Activated T-cell treated with anti-CD3 and anti-CD28 coated beads, Interleukin-2, amount 50 U/mL, for 72 hours (primary cell): ENCODE measurements around the gene SELPLG. TPM values are rescaled to one million over a fixed set of nuclear protein-coding genes. Genes with fewer than 3 reads are reported as not detected.
"Not testable (repeated sequence)": the region's sequence is repeated elsewhere in the genome, so short reads cannot be mapped to it uniquely, and the experiment has no call there.

Source experiments
- ATAC-seq, 2 donors: fragments of 150-1000 bp; cut with Tn5 transposase; replicated peaks in 1 of 2; 2 replicates each; pipeline ENCODE4 v1.10.0; 2021; ENCODE audit warnings: moderate library complexity in 2 of 2, mild to moderate bottlenecking in 1 of 2
- DNase-seq, 2 donors: peaks; one replicate each; pipeline ENCODE4 v3.0.0; 2021 to 2022; ENCODE audit warnings: mixed read lengths in 1 of 2
- H3K27ac Mint-ChIP-seq: one replicate; pipeline ENCODE4 v1.8.0; 2022; ENCODE audit warnings: mild to moderate bottlenecking, moderate library complexity, mixed read lengths
- H3K27me3 Mint-ChIP-seq: one replicate; pipeline ENCODE4 v1.8.0; 2022; ENCODE audit warnings: low read depth, mixed read lengths
- H3K36me3 Mint-ChIP-seq, 2 donors: one replicate each; pipeline ENCODE4 v1.8.0; 2022; ENCODE audit warnings: mixed read lengths in 2 of 2, mild to moderate bottlenecking in 1 of 2; ENCODE audit not compliant: insufficient read depth in 2 of 2
- H3K4me1 Mint-ChIP-seq: one replicate; pipeline ENCODE4 v1.8.0; 2022; ENCODE audit warnings: low read depth, mixed read lengths
- H3K4me3 Mint-ChIP-seq, 2 donors: one replicate each; pipeline ENCODE4 v1.8.0; 2022; ENCODE audit warnings: mild to moderate bottlenecking in 2 of 2, mixed read lengths in 2 of 2, moderate library complexity in 2 of 2
- H3K9me3 Mint-ChIP-seq, 2 donors: one replicate each; pipeline ENCODE4 v1.8.0; 2022; ENCODE audit warnings: mixed read lengths in 2 of 2
- total RNA-seq, 2 donors: library from RNA; stranded (reverse); gene quantifications; one replicate each; pipeline ENCODE4 v1.2.3, GENCODE V29; 2022

The SELPLG gene
- total RNA-seq, 2 donors from 2014 or later: 49.6 to 55.4 TPM

GRCh38 chr12:108640802-108641445, 7.2 kb upstream of the SELPLG start:
- Mint-ChIP-seq H3K36me3 (no peaks in the 10 kb centered on the region), H3K4me1 (peaks cover 30% of the 10 kb centered on the region), H3K4me3 (no peak overlapping the region), H3K27ac (no peak overlapping the region), H3K27me3 (no peaks in the 10 kb centered on the region), H3K9me3 (no peaks in the 10 kb centered on the region)
- DNase-seq (no peak), ATAC-seq (no peak)

GRCh38 chr12:108638997-108639822, 5.5 kb upstream of the SELPLG start:
- Mint-ChIP-seq H3K4me1 (peaks cover 32% of the 10 kb centered on the region), H3K9me3 (no peaks in the 10 kb centered on the region), H3K27ac (no peak overlapping the region), H3K4me3 (no peak overlapping the region), H3K36me3 (no peaks in the 10 kb centered on the region), H3K27me3 (no peaks in the 10 kb centered on the region)
- ATAC-seq (no peak), DNase-seq (no peak)

GRCh38 chr12:108638141-108638827, 4.6 kb upstream of the SELPLG start:
- Mint-ChIP-seq H3K36me3 (peaks cover 0 to under 1% of the 10 kb centered on the region in 2 donors), H3K4me3 (no peak overlapping the region), H3K27ac (no peak overlapping the region), H3K9me3 (no peaks in the 10 kb centered on the region), H3K27me3 (no peaks in the 10 kb centered on the region), H3K4me1 (peaks cover 41% of the 10 kb centered on the region)
- no peak for DNase-seq
- no peak for ATAC-seq

DNA sequence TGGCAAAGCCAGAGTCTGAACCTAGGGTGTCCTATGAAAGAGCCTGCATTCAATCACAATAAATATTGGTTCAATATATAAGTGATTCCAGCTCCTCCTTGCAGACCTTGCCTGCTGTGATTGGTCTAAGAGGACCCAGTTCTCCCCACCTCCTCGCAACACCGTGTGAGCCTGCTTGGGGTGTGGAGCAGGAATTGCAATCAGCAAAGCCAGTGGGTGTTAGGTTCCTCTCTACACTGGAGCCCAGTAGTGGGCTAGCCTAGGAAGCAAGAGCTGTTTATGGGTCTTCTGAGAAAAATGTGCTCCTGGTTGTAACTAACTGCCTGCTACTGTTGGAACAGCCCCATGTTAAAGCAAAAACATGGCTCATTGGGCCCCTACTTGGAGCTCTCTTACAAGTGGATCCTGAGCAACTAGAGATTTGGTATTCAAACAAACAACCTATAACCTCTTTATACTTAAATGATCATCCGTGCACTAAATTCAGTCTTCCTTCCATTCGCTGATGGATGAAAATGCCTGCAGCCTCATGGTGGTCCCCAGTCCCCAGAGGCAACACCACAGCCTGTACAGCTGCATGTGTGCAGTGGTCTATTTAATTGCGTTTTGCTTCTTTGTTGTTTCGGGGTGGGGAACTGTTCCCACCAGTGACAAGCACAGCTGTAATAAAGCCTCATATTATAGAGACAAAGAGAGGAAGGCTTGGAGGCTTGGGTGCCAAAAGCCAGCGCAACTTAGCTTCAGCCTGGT, 3.7 kb upstream of the SELPLG start:
- H3K27ac Mint-ChIP-seq: no peak overlapping the region
- H3K27me3 Mint-ChIP-seq: no peaks in the 10 kb centered on the region
- H3K9me3 Mint-ChIP-seq: no peaks in the 10 kb centered on the region
- H3K4me1 Mint-ChIP-seq: peaks cover 46% of the 10 kb centered on the region
- H3K4me3 Mint-ChIP-seq: no peak overlapping the region
- ATAC-seq: no peak
- peaks cover 3 to 5% of the 10 kb centered on the region in 2 donors for H3K36me3 Mint-ChIP-seq
- no peak for DNase-seq

DNA sequence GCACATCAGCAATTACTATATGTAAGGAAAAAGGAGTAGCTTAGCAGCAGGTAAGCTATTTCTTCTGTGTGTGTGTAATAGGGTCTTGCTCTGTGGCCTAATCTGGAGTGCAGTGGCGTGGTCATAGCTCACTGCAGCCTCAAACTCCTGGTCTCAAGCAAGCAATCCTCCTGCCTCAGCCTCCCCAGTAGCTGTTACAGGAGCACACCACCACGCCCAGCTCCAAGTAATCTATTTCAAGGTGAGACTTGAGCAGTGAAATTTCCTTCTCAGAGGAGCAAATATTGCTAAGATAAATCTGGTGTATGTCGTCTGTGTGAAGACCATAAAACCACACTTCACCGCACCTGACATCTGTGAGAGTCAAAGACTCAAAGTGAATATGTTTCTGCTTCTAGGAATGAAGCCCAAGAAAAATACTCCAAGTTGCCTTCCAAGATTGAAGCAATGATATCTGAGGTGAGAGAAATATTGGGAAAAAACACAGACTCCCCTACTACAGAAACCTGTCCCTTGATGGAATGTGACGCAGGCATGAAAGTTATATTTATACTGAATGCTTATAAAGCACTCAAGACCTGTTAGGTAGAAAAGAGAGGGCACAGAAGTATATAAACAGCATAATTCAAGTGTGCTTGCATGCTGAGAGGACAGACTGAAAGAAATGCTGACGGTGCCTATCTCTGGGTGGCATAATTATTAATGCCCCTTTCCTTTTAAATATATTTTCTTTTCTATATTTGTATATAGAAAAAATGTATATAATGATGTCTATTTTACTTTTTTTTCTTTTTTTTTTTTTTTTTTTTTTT, 2.5 kb upstream of the SELPLG start:
- Mint-ChIP-seq H3K9me3 (no peaks in the 10 kb centered on the region), H3K4me1 (peaks cover 56% of the 10 kb centered on the region), H3K27ac (no peak overlapping the region), H3K4me3 (peak overlapping the region; percentile 88 to 100), H3K36me3 (peaks cover 9 to 10% of the 10 kb centered on the region in 2 donors), H3K27me3 (no peaks in the 10 kb centered on the region)
- DNase-seq (no peak), ATAC-seq (no peak)

- H3K4me1 Mint-ChIP-seq: peaks cover 65% of the 10 kb centered on the region
- peaks cover 9 to 13% of the 10 kb centered on the region in 2 donors for H3K36me3 Mint-ChIP-seq
These were observed 1.7 kb upstream of the SELPLG start for GRCh38 chr12:108635201-108635996.

GRCh38 chr12:108634341-108634751, 652 bp upstream of the SELPLG start:
- peak; percentile 26 to 37 for ATAC-seq
- peaks cover 69% of the 10 kb centered on the region for H3K4me1 Mint-ChIP-seq
- peak; percentile 65 to 68 for DNase-seq
- H3K4me3 Mint-ChIP-seq: peak overlapping the region; percentile 88 to 100
- no peaks in the 10 kb centered on the region for H3K9me3 Mint-ChIP-seq
- peaks cover 9 to 13% of the 10 kb centered on the region in 2 donors for H3K36me3 Mint-ChIP-seq
- H3K27me3 Mint-ChIP-seq: no peaks in the 10 kb centered on the region
- H3K27ac Mint-ChIP-seq: peak overlapping the region; percentile 96

More at GRCh38 chr12:108635201-108635996, 1.7 kb upstream of the SELPLG start:
- DNase-seq (peak in 1 of 2 donors; percentile 54), ATAC-seq (peak; percentile 22 to 24)
- Mint-ChIP-seq H3K27me3 (no peaks in the 10 kb centered on the region), H3K9me3 (no peaks in the 10 kb centered on the region), H3K27ac (no peak overlapping the region), H3K4me3 (peak overlapping the region; percentile 88 to 100)

- Mint-ChIP-seq H3K4me3 (peak overlapping the region; percentile 88 to 100), H3K4me1 (peaks cover 80% of the 10 kb centered on the region), H3K27ac (peak overlapping the region; percentile 96), H3K9me3 (no peaks in the 10 kb centered on the region), H3K36me3 (peaks cover 11 to 16% of the 10 kb centered on the region in 2 donors), H3K27me3 (no peaks in the 10 kb centered on the region)
- ATAC-seq: no peak
- no peak for DNase-seq
These were observed 587 bp downstream of the SELPLG start for GRCh38 chr12:108633081-108633533.

GRCh38 chr12:108631261-108631660, 2.4 kb downstream of the SELPLG start:
- Mint-ChIP-seq H3K4me1 (peaks cover 89% of the 10 kb centered on the region), H3K27ac (peak overlapping the region; percentile 100), H3K36me3 (peaks cover 14 to 16% of the 10 kb centered on the region in 2 donors), H3K4me3 (peak overlapping the region; percentile 88 to 100)
- DNase-seq, H3K9me3 Mint-ChIP-seq, ATAC-seq, H3K27me3 Mint-ChIP-seq: not testable (repeated sequence)

- Mint-ChIP-seq H3K27me3 (no peaks in the 10 kb centered on the region), H3K27ac (peak overlapping the region; percentile 100), H3K9me3 (no peaks in the 10 kb centered on the region), H3K36me3 (peaks cover 14 to 20% of the 10 kb centered on the region in 2 donors), H3K4me1 (peaks cover 83% of the 10 kb centered on the region), H3K4me3 (peak overlapping the region; percentile 88 to 100)
- DNase-seq (peak in 1 of 2 donors; percentile 12), ATAC-seq (no peak)
These were observed 3.0 kb downstream of the SELPLG start for GRCh38 chr12:108630481-108631207.
